GM04504 (cell line): Measurements from ENCODE around the gene ABCB8.
A peak's percentile ranks its signal among the peaks of the same experiment; 100 is the strongest.
"Not testable (repeated sequence)": the region's sequence is repeated elsewhere in the genome, so short reads cannot be mapped to it uniquely, and the experiment has no call there.

Source experiments
- DNase-seq: peaks from one replicate; pipeline ENCODE4 v3.0.0-alpha.2; 2012; ENCODE audit warnings: low read depth

Gene ABCB8

DNA sequence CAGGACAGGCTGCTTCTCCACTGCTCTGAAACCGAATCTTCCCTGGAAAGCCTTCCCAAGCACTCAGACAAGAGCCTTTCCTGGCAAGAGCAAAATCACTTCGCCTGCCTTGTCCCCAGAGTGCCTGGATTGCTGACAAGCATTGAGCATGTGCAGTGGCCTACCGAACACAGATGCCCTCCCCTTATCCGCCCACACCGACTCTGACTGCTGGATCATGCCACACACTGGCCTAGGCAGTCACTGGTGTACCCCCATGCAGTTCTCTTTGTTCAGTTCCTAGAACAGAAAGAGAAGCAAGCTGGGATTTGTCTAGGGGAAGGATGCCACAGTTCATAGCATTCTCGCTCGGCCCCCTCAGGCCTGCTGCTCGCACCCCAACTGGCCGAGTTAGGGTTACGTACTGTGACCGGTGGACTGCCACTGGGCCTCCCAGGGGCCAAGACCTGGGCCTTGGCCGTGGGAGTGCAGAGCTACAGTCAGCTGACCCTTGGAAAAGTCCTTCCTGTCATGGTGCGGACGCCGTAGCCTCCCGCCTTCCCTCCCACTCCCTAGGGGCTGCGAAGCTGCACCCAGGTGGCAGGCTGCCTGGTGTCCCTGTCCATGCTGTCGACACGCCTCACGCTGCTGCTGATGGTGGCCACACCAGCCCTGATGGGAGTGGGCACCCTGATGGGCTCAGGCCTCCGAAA lies 6.9 kb downstream of the ABCB8 start:
- no peak for DNase-seq

DNA sequence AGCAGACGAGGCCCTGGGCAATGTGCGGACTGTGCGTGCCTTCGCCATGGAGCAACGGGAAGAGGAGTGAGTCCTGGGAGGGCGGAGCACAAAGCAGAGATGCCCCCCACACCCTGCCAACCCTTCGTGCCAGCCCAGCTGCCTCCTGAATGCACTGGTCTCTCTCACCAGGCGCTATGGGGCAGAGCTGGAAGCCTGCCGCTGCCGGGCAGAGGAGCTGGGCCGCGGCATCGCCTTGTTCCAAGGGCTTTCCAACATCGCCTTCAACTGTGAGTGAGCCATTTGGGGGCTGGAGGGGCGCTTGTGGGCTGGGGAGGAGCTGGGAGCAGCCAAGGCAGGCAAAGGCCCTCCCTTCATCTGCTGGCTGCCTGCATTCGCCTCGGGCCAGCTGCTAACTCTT lies 7.7 kb downstream of the ABCB8 start:
- no peak for DNase-seq

DNA sequence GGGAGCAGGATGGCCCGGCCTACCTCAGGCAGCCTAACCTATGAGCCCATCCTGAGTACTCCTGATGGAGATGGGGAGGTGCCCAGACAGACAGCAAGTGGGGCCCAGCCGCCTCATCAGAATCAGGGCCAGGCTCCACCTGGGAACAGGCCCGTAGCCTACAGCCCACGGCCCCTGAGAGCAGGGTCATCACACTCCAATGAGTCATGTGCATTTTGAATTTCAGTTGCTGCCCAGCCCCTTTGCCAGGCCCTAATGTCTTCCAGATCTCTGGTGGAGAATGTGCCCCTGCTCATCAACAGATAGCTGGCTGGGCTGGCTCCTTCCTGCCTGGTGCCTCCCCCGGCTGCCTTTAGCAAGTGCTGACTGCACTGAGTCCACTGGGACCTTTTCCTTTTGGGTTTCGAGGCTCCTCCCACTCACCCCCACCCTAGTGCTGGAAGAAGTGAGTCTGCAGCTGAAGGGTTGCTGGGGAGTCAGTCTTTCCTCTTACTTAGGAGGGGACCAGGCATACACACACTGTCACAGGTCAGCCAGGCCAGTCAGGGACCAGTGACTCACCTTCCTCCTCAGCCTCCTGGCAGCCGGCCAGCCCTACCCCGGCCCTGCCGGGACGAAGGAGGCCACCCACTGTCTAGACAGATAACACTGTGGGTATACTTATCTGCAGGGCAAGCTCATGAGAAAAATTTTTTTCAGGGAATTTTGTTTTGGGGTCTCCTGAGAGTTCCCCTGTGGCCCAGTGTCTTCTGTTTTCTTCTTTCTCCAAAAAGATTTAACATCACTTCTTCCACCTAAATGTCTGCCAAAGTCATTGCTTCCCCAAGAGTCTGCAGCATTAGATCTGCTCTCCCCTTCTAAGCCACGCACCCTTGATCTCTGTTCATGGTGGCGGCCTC lies 10.9 kb downstream of the ABCB8 start:
- DNase-seq: peak; percentile 63

DNA sequence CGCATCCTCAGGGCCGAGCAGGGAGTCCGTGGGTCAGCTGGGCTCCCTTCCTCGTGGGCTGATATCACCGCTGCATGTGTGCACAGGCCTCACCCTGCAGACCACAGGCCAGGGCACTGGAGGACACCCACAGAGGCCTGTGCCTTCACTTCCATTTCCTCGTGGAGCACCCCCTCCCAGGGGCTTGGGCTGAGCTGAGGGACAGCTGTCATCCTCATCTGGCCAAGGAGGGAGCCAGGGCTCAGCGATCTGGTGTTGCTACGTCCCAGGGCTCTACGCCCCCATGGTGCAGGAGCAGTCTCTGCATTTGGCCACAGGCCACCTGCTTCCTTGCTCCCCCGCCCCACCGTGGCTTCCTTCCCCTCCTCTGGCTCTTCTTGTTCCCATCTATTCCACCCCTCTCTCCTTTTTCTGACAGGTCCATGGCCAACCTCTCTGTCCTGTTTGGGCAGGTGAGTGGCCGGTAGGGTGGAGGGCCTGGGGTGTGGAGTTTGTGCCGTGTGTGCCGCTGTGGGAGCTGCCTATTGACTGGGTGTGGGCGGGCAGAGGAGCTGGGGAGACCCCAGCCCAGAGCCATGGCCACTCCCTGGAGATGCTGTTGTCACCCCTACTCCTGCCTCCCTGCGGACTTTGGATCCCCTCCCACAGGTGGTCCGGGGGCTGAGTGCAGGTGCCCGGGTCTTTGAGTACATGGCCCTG lies 11.7 kb downstream of the ABCB8 start:
- no peak for DNase-seq

DNA sequence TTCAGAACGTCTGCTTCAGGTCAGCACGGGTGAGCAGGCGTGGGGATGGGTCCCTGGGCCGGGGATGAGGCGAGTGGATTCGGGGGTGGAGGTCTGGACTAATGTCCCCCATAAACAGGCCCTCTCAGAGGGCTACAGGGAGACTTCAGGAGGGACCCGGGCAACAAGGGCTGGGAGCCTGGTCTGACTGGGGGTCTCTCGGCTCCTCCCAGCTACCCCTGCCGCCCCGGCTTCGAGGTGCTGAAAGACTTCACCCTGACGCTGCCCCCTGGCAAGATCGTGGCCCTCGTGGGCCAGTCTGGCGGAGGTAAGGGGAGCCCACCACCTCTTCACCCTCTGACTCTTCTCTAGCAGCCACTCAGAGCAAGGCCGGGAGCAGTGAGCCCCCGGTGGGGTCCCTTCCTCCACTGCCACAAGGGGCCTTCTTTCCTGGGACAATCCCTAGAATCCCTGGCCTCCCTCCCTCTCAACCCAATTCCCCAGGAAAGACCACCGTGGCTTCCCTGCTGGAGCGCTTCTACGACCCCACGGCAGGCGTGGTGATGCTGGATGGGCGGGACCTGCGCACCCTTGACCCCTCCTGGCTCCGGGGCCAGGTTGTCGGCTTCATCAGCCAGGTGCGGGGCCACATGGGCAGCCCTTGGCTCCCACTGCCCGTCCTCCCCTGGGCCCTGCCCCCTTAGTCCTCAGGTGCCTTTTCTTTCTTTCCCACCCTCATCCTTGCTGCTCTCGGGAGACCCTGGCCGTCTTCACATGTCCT lies 12.5 kb downstream of the ABCB8 start:
- no peak for DNase-seq

DNA sequence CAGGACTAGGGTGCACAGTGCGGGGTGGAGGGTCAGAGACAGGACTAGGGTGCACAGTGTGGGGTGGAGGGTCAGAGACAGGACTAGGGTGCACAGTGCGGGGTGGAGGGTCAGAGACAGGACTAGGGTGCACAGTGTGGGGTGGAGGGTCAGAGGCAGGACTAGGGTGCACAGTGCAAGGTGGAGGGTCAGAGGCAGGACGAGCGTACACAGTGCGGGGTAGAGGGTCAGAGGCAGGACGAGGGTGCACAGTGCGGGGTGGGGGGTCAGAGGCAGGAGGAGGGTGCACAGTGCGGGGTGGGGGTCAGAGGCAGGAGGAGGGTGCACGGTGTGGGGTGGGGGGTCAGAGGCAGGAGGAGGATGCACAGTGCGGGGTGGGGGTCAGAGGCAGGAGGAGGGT lies 15.2 kb downstream of the ABCB8 start:
- not testable (repeated sequence) for DNase-seq

DNA sequence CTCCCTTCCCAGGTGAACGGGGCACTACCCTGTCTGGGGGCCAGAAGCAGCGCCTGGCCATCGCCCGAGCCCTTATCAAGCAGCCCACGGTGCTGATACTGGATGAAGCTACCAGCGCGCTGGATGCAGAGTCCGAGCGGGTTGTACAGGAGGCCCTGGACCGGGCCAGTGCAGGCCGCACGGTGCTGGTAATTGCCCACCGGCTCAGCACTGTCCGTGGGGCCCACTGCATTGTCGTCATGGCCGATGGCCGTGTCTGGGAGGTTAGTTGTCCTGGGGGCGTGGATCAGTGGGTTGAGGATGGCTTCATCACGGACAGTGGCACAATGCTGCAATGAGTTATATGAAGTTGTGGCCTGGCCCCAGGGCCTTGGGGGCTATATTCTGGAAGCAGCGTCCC lies 15.7 kb downstream of the ABCB8 start:
- DNase-seq: no peak

DNA sequence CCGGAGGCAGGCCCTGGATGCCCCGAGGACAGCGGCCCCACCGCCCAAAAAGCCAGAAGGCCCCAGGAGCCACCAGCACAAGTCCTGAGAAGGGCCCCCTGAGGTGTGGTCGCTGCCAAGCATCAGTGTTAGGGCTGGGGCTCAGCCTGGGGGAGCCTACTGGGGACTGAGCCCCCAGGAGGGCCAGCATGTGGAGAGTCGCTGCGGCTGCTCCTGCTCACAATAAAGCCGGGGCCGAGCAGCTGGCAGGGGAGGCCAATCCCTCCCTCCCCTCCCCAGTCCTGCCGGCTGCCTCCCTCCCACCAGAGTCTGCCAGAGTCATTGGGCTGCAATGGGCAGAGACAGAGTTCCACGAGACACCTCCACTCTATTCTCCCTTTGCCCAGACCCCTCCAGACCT lies 17.0 kb downstream of the ABCB8 start:
- DNase-seq: no peak

DNA sequence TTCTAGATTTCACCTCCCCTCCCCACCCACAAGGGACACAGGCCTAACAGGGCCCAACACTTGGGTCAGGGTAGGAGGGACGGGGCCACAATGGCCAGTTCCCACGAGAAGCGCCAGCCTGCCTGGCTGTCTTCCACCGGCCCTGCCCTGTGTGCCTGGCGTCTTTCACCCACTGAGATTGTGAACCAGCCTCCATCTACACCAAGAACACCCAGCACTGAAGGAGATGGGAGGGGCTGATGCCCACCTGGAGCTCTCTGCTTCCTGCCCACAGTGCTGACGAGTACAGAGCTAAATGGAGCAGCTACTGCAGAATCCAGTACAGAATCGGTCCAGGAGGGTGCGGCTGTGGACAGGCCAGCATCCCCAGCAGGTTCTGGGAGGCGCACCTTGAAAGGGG lies 17.7 kb downstream of the ABCB8 start:
- DNase-seq: no peak

DNA sequence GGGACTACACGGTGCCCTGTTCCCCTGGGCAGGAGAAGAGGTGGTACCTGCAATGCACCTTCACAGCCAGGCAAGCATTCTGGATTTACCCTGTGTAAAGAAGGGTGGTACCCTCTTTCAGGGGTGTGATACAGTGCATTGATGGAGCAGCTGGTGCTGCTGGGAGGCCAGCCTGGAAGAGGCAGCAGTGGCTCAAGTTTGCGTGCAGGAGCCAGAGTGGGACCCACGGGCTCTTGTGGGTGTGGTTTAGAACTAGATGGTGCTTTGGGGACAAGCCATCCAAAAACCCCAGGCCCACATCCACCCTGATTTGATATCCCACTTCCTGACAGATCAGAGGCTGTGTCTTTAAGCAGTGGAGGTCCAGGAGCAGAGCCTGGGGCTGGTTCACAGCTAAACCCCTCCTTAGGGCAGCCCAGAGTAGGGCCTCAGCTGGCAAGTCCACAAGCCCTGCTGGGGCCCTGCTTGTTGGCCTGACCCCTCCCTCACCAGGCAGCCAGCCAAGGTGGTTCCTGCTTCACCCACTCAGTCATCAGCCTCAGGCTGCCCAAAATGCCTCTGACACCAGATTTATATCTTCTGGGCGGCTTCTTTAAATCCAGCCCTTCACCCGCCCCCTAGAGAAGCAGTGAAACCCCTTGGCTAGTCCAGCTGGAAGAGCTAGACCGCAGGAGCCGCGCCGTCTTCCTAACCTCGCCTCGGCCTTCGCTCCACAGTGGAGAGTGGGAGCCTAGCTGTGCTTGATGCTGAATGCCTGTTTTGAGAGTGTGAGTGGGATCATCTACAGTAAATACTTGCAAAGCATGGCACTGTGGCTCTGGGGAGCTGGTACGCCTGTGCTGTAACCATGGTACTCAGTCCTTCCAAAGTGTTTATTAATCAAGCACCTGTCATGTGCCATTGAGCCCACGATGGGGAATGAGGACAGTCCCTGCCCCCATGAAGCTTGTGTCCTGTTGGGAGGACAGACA lies 18.6 kb downstream of the ABCB8 start:
- DNase-seq: no peak

DNA sequence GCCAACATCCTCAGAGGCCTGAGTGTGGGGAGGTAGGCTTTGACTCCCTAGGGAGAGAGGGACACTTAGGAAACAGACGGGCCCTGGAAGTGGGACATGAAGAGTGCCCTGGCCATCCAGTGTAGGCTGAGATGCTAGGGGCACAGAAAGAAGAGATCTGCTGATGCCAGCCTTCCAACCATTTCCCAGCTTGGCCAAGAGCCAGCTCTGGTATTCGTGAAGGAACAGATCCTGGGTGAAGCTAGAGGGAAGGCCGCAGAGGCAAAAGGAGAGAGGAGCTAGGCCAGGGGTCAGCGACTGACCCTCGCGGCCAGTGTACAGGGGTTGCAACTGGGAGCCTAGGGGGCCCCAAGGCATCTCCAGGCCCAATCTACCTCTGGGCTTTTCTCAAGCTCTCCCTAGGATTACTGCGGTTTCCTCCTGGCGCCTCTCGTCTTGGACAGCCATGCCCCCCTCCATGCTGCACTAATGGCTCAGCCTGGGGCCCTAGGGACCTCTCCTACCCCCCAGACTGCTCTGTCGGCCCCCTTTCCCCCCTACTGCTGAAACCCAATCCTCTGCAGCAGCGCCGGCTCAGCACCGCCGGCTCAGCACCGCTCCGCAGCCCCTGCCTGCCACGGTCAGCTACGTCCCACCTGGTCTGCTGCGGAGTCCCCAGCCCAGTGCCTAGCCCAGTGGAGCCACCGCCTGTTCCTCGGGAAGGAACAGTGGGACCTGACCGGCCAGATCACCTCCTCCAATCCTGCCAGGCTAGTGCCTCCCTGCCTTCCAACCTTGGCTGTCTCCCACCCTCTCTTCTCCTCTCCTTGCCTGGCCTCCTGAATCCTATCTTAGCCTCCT lies 19.9 kb downstream of the ABCB8 start, which contains the start of gene ASIC3:
Gene ASIC3, plus strand, starts transcription at position 556 of the 840 bp plus-strand sequence. CDS start 355 bp downstream, outside the sequence.
- no peak for DNase-seq

DNA sequence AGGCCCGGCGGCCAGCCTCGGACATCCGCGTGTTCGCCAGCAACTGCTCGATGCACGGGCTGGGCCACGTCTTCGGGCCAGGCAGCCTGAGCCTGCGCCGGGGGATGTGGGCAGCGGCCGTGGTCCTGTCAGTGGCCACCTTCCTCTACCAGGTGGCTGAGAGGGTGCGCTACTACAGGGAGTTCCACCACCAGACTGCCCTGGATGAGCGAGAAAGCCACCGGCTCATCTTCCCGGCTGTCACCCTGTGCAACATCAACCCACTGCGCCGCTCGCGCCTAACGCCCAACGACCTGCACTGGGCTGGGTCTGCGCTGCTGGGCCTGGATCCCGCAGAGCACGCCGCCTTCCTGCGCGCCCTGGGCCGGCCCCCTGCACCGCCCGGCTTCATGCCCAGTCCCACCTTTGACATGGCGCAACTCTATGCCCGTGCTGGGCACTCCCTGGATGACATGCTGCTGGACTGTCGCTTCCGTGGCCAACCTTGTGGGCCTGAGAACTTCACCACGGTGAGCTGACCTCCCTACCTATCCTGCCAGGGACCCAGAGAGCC lies 20.7 kb downstream of the ABCB8 start:
- DNase-seq: no peak

DNA sequence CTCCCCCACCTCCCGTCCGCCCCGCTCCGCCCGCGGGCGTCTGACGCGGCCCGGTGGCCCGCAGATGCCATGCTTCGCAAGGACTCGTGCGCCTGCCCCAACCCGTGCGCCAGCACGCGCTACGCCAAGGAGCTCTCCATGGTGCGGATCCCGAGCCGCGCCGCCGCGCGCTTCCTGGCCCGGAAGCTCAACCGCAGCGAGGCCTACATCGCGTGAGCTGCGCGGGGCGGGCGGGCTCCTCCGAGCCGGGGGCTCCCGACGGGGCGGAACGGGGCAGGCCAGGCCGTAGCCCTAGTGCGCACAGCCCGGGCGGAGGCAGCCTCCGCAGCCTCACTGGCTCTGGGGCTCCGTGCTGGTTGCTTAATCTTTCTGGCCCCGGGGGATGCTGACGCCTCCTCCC lies 22.9 kb downstream of the ABCB8 start:
- no peak for DNase-seq

DNA sequence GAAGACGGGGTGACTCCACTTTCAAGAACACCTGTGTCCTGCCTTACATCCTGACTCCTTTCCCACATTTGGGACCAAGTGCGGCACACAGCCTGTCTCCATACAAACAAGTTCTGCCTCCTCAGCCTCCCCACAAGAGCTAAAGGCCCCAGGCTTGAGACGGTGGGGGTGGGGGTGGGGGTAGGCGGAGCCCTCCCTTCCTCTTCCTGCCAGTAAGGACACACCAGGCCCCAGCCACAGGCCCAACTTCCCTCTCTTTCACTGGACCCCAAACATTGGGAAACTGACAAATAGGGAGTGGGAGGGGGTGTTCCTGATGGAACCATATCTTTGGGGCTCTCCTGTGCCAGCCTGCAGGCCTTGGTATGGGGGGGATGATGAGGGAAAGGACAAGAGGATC lies 24.8 kb downstream of the ABCB8 start:
- DNase-seq: no peak

DNA sequence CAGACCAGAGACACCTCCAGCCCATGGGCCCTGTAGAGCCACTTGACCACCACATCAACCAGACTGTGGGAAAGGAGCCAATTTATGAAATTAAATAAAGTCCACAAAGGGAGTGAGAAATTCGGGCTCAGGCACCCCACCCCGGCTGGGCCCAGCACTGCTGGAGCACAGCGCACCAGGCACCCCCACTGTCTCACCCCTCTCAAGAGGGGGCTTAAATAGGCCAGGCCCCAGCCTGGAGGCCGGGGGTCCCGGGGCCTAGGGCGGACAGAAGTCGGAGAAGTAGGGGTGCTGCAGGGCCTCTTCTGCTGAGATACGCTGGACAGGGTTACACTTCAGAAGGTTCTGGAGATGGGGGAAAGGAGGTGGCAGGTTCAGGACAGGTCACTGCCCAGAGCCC lies 25.5 kb downstream of the ABCB8 start:
- no peak for DNase-seq

DNA sequence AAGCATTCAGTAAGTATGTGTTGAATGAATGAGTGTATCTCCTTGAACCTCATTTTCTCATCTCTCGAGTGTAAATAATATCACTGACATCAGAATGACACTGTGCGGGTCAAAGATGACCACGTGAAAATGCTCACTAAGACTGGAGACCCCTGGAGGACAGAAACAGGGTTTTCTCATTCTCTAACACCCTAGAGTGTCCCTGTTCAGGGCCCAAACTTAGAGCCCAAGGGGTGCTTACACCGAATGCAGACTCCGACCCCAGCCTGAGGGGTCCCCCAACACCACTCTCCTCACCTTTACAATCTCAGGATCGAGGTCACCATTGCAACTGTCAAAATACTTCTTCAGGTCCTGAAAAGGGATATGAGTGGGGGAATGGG lies 28.0 kb downstream of the ABCB8 start:
- no peak for DNase-seq

DNA sequence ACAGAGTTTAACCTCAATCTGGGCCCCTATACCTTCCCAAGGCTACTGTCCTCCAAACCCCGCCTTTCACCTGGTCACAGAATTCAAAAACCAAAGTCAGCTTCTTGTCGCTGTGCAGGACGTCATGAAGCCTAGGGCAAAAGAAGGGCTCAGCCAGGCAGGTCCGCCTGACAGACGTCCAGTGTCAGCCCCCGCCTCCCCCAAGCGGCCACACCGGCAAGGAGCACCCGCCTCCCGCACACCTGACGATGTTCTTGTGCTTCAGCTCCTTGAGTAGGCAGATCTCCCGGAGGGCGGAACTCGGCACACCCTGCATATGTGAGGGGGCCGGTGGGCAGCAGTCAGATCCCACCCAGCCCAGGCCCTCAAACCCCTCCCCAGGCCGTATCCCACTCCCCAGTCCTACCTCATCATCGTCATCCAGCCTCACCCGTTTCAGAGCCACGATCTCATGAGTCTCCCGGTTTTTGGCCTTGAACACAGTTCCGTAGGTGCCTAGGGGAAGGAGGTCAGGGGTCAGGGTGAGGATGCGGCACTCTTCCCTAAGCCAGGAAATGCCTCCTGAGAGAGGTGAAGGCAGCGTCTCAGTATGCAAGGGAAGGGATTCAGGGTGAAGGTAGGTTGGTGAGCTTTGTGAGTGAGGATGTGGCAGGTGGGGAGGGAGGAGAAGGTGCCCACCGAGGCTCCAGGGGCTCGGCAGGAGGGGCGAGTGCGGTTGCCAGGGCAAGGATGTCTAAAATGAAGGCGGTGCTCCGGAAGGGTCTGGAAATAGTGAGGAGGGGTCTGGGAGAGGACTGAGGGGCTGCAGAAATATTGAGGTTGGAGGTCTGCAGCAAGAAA lies 28.6 kb downstream of the ABCB8 start:
- DNase-seq: no peak

DNA sequence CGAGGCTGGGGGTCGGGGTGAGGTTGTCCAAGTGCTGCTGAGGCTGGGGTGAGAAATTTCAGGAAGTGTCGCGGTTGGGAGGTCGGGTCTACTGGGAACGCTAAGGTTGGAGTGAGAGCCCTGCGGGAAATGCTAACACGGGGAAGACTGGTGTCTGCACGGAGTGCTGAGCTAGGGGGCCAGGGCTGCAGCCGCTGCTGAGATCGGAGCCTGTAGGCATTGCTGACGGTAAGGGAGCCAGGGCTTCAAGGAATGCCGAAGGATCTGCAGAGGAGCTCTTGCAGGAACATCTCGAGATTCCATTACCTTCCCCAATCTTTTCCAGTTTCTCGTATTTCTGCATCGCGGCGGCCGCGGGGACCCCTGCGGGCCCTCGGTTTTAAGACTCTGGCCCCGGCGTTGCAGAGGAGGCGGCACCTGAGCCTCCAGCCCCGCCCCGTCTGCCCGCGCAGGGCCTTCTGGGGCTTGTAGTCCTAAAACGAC lies 29.3 kb downstream of the ABCB8 start, which contains the start of gene CDK5:
Gene CDK5, minus strand, starts transcription at position 392 of the 483 bp plus-strand sequence. Its CDS starts 49 bp downstream, at position 343.
- no peak for DNase-seq
